ENCODE results near the gene SLC41A3.

DNA sequence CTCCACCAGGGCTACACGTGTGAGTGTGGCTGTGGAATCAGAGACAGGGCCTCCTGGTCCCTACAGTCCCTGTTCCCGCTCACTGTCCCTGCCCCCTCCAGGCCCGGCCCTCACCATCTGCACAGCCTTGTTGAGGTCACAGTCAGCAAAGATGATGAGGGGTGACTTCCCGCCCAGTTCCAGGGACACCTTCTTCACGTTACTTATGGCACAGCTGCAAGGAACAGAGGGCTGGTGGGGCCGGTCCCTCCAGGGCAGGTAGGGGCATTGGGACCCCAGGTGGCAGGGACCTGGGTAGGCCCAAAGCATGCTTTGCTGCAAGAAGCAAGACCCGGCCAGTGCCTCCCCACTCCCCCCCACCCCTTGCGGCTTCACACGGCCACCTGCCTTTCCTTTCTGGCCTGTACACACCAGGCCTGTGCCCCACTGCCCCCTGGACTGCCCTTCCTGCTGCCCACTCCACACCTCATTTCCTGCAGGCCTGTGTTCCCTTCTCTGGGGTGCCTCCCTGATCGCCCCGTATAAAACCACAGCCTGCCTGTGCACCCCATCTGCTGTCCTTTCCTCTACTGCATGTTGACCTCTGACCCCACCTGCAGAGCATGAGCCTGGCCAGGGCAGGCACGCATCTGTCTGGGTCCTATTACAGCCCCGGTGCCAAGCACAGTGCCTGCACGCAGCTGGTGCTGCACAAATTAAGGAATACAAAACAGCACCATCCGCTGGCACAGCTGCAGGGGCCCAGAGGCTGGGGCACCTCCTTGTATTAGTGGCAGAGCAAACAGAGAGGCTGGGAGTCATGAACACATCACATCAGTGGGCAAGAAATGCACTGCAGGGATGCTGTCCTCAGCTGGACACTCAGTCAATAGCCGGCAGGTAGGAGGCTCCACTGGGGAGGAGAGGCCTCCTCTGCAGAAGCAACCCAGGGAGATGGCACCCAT lies 30.8 kb upstream of the SLC41A3 start:
- TF ChIP-seq, protein P1, sequence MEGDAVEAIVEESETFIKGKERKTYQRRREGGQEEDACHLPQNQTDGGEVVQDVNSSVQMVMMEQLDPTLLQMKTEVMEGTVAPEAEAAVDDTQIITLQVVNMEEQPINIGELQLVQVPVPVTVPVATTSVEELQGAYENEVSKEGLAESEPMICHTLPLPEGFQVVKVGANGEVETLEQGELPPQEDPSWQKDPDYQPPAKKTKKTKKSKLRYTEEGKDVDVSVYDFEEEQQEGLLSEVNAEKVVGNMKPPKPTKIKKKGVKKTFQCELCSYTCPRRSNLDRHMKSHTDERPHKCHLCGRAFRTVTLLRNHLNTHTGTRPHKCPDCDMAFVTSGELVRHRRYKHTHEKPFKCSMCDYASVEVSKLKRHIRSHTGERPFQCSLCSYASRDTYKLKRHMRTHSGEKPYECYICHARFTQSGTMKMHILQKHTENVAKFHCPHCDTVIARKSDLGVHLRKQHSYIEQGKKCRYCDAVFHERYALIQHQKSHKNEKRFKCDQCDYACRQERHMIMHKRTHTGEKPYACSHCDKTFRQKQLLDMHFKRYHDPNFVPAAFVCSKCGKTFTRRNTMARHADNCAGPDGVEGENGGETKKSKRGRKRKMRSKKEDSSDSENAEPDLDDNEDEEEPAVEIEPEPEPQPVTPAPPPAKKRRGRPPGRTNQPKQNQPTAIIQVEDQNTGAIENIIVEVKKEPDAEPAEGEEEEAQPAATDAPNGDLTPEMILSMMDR (IDR thresholded peaks at IDR 0.05), result no peak
- no peak for TF ChIP-seq POLR2A (IDR thresholded peaks at IDR 0.05)

Measured in heart left ventricle (tissue), 13 donors.